Activated CD4-positive, alpha-beta memory T cell treated with anti-CD3 and anti-CD28 coated beads, Interleukin-2, amount 10 ng/mL, durations not matched to agents 7 days and 5 days (primary cell): ENCODE data around the gene SLC6A2. TPM values are rescaled to one million over a fixed set of nuclear protein-coding genes. Genes with fewer than 3 reads are reported as not detected.

Experiments used
- CTCF ChIA-PET: fragments of 350-600 bp; sonication (Branson Sonifier 250); formaldehyde crosslinking; loops from one replicate; lab custom pipeline; 2021; ENCODE audit warnings: antibody characterized with exemption, inconsistent platforms; lab: Charles Lee
- POLR2A ChIA-PET: fragments of 350-600 bp; sonication (Branson Sonifier 250); formaldehyde crosslinking; loops from one replicate; lab custom pipeline; 2021; ENCODE audit warnings: antibody characterized with exemption; lab: Charles Lee
- DNase-seq: peaks from one replicate; pipeline ENCODE4 v3.0.0-alpha.2; 2020
- H3K27ac Mint-ChIP-seq: one replicate; pipeline ENCODE4 v1.8.0; 2021; ENCODE audit warnings: mild to moderate bottlenecking, mixed read lengths
- H3K27me3 Mint-ChIP-seq: one replicate; pipeline ENCODE4 v1.8.0; 2021; ENCODE audit warnings: mixed read lengths
- H3K36me3 Mint-ChIP-seq: one replicate; pipeline ENCODE4 v1.8.0; 2021; ENCODE audit warnings: low read depth, mixed read lengths
- H3K4me1 Mint-ChIP-seq: one replicate; pipeline ENCODE4 v1.8.0; 2021; ENCODE audit warnings: mixed read lengths
- H3K4me3 Mint-ChIP-seq: one replicate; pipeline ENCODE4 v1.8.0; 2021; ENCODE audit warnings: mild to moderate bottlenecking, mixed read lengths
- H3K9me3 Mint-ChIP-seq: one replicate; pipeline ENCODE4 v1.8.0; 2021; ENCODE audit warnings: mixed read lengths
- total RNA-seq, 2 experiments: library from RNA; stranded (reverse); gene quantifications; one replicate each; pipeline ENCODE4 v1.2.3, GENCODE V29; 2021

The SLC6A2 gene
- total RNA-seq, 2 experiments from 2014 or later, result not detected

GRCh38 chr16:55668340-55669281 is 12.8 kb downstream of the SLC6A2 start:
- Mint-ChIP-seq H3K4me1 (no peaks in the 10 kb centered on the region), H3K27ac (no peak overlapping the region), H3K4me3 (no peak overlapping the region), H3K36me3 (no peaks in the 10 kb centered on the region), H3K27me3 (no peaks in the 10 kb centered on the region), H3K9me3 (no peaks in the 10 kb centered on the region)
- CTCF ChIA-PET, result no interaction called here
- no peak for DNase-seq
- POLR2A ChIA-PET, result no interaction called here

- H3K4me1 Mint-ChIP-seq, result no peaks in the 10 kb centered on the region
- H3K27me3 Mint-ChIP-seq, result no peaks in the 10 kb centered on the region
- no peak for DNase-seq
- H3K9me3 Mint-ChIP-seq, result no peaks in the 10 kb centered on the region
- H3K36me3 Mint-ChIP-seq, result no peaks in the 10 kb centered on the region
- ChIA-PET POLR2A (no interaction called here), CTCF (interaction anchor here (1.0 kb wide), 1 partner anchor 207 kb away, joined by 3 read pairs; no protein-coding TSS in a partner anchor)
- H3K27ac Mint-ChIP-seq, result no peak overlapping the region
- H3K4me3 Mint-ChIP-seq, result no peak overlapping the region
Observed at GRCh38 chr16:55671206-55671973, 15.6 kb downstream of the SLC6A2 start.

- no peak for DNase-seq
- CTCF ChIA-PET, result no interaction called here
- Mint-ChIP-seq H3K27me3 (no peaks in the 10 kb centered on the region), H3K4me1 (no peaks in the 10 kb centered on the region), H3K36me3 (no peaks in the 10 kb centered on the region), H3K27ac (no peak overlapping the region), H3K4me3 (no peak overlapping the region), H3K9me3 (no peaks in the 10 kb centered on the region)
- POLR2A ChIA-PET, result no interaction called here
Observed at GRCh38 chr16:55671974-55672280, 16.1 kb downstream of the SLC6A2 start.

- no peaks in the 10 kb centered on the region for H3K36me3 Mint-ChIP-seq
- no peak overlapping the region for H3K4me3 Mint-ChIP-seq
- no peaks in the 10 kb centered on the region for H3K27me3 Mint-ChIP-seq
- H3K4me1 Mint-ChIP-seq, result no peaks in the 10 kb centered on the region
- no peak for DNase-seq
- no peaks in the 10 kb centered on the region for H3K9me3 Mint-ChIP-seq
- ChIA-PET POLR2A (no interaction called here), CTCF (no interaction called here)
- no peak overlapping the region for H3K27ac Mint-ChIP-seq
Observed at GRCh38 chr16:55672471-55672870, 16.7 kb downstream of the SLC6A2 start.

- Mint-ChIP-seq H3K9me3 (no peaks in the 10 kb centered on the region), H3K27me3 (no peaks in the 10 kb centered on the region), H3K36me3 (no peaks in the 10 kb centered on the region), H3K4me3 (no peak overlapping the region), H3K4me1 (no peaks in the 10 kb centered on the region), H3K27ac (no peak overlapping the region)
- no peak for DNase-seq
- ChIA-PET POLR2A (no interaction called here), CTCF (no interaction called here)
Observed at GRCh38 chr16:55678161-55678821, 22.5 kb downstream of the SLC6A2 start.

GRCh38 chr16:55682086-55682485 is 26.3 kb downstream of the SLC6A2 start:
- DNase-seq, result no peak
- CTCF ChIA-PET, result no interaction called here
- Mint-ChIP-seq H3K36me3 (no peaks in the 10 kb centered on the region), H3K4me1 (no peaks in the 10 kb centered on the region), H3K4me3 (no peak overlapping the region), H3K9me3 (no peaks in the 10 kb centered on the region), H3K27me3 (no peaks in the 10 kb centered on the region), H3K27ac (no peak overlapping the region)
- POLR2A ChIA-PET, result no interaction called here

GRCh38 chr16:55685973-55686372 is 30.2 kb downstream of the SLC6A2 start:
- POLR2A ChIA-PET, result no interaction called here
- Mint-ChIP-seq H3K9me3 (no peaks in the 10 kb centered on the region), H3K27me3 (peaks cover 5% of the 10 kb centered on the region), H3K36me3 (no peaks in the 10 kb centered on the region), H3K4me1 (no peaks in the 10 kb centered on the region), H3K4me3 (no peak overlapping the region), H3K27ac (no peak overlapping the region)
- no peak for DNase-seq
- CTCF ChIA-PET, result interaction anchor here (1.5 kb wide), 1 partner anchor 222 kb away, joined by 5 read pairs; no protein-coding TSS in a partner anchor

- no peaks in the 10 kb centered on the region for H3K4me1 Mint-ChIP-seq
- H3K27me3 Mint-ChIP-seq, result peaks cover 5% of the 10 kb centered on the region
- no peaks in the 10 kb centered on the region for H3K9me3 Mint-ChIP-seq
- POLR2A ChIA-PET, result no interaction called here
- DNase-seq, result no peak
- no peak overlapping the region for H3K27ac Mint-ChIP-seq
- no peak overlapping the region for H3K4me3 Mint-ChIP-seq
- no peaks in the 10 kb centered on the region for H3K36me3 Mint-ChIP-seq
- CTCF ChIA-PET, result interaction anchor here (1.5 kb wide), 2 partner anchors 222 kb away, joined by 5 read pairs; no protein-coding TSS in a partner anchor
Observed at GRCh38 chr16:55686671-55687070, 30.9 kb downstream of the SLC6A2 start.

GRCh38 chr16:55687802-55688201 is 32.0 kb downstream of the SLC6A2 start:
- CTCF ChIA-PET, result interaction anchor here (1.5 kb wide), 1 partner anchor 223 kb away, joined by 5 read pairs; no protein-coding TSS in a partner anchor
- H3K4me1 Mint-ChIP-seq, result no peaks in the 10 kb centered on the region
- DNase-seq, result no peak
- no peak overlapping the region for H3K27ac Mint-ChIP-seq
- H3K4me3 Mint-ChIP-seq, result no peak overlapping the region
- no peaks in the 10 kb centered on the region for H3K36me3 Mint-ChIP-seq
- H3K27me3 Mint-ChIP-seq, result peaks cover 5% of the 10 kb centered on the region
- H3K9me3 Mint-ChIP-seq, result no peaks in the 10 kb centered on the region
- POLR2A ChIA-PET, result no interaction called here

GRCh38 chr16:55690841-55691240 is 35.1 kb downstream of the SLC6A2 start:
- Mint-ChIP-seq H3K27ac (no peak overlapping the region), H3K4me1 (no peaks in the 10 kb centered on the region), H3K4me3 (no peak overlapping the region), H3K27me3 (peaks cover 5% of the 10 kb centered on the region), H3K36me3 (no peaks in the 10 kb centered on the region), H3K9me3 (no peaks in the 10 kb centered on the region)
- CTCF ChIA-PET, result no interaction called here
- no peak for DNase-seq
- POLR2A ChIA-PET, result no interaction called here

- H3K9me3 Mint-ChIP-seq, result no peaks in the 10 kb centered on the region
- POLR2A ChIA-PET, result no interaction called here
- H3K4me1 Mint-ChIP-seq, result no peaks in the 10 kb centered on the region
- no peak for DNase-seq
- CTCF ChIA-PET, result no interaction called here
- H3K4me3 Mint-ChIP-seq, result no peak overlapping the region
- peaks cover 5% of the 10 kb centered on the region for H3K27me3 Mint-ChIP-seq
- no peak overlapping the region for H3K27ac Mint-ChIP-seq
- H3K36me3 Mint-ChIP-seq, result no peaks in the 10 kb centered on the region
Observed at GRCh38 chr16:55691771-55692170, 36.0 kb downstream of the SLC6A2 start.

GRCh38 chr16:55695595-55695994 is 39.8 kb downstream of the SLC6A2 start:
- Mint-ChIP-seq H3K4me1 (no peaks in the 10 kb centered on the region), H3K36me3 (no peaks in the 10 kb centered on the region), H3K27me3 (no peaks in the 10 kb centered on the region), H3K9me3 (no peaks in the 10 kb centered on the region), H3K4me3 (no peak overlapping the region), H3K27ac (no peak overlapping the region)
- POLR2A ChIA-PET, result no interaction called here
- CTCF ChIA-PET, result interaction anchor here (2.5 kb wide), 1 partner anchor 231 kb away, joined by 17 read pairs; no protein-coding TSS in a partner anchor
- DNase-seq, result no peak

- H3K36me3 Mint-ChIP-seq, result no peaks in the 10 kb centered on the region
- H3K27me3 Mint-ChIP-seq, result no peaks in the 10 kb centered on the region
- H3K4me1 Mint-ChIP-seq, result peaks cover 2% of the 10 kb centered on the region
- CTCF ChIA-PET, result interaction anchor here (2.0 kb wide), 1 partner anchor 233 kb away, joined by 12 read pairs; no protein-coding TSS in a partner anchor
- POLR2A ChIA-PET, result no interaction called here
- H3K4me3 Mint-ChIP-seq, result no peak overlapping the region
- DNase-seq, result no peak
- no peak overlapping the region for H3K27ac Mint-ChIP-seq
- no peaks in the 10 kb centered on the region for H3K9me3 Mint-ChIP-seq
Observed at GRCh38 chr16:55697867-55698266, 42.1 kb downstream of the SLC6A2 start.
